DOHH2 (cell line): ENCODE data around the gene PNPLA7.

Experiments
- EZH2phosphoT487 ChIP-seq: fragments of 200-600 bp; sonication (generic); IDR thresholded peaks from 2 replicates; pipeline ENCODE4 v1.6.1; 2017; ENCODE audit warnings: borderline replicate concordance, mild to moderate bottlenecking, antibody characterized with exemption, low read length, moderate library complexity, mixed read lengths
- TF ChIP-seq, protein P1 (sequence below): fragments of 200-600 bp; sonication (generic); IDR thresholded peaks from one replicate; pipeline ENCODE4 v1.5.1; 2014; ENCODE audit warnings: antibody characterized with exemption, mild to moderate bottlenecking, low read depth, low read length; ENCODE audit not compliant: poor library complexity, severe bottlenecking

DNA sequence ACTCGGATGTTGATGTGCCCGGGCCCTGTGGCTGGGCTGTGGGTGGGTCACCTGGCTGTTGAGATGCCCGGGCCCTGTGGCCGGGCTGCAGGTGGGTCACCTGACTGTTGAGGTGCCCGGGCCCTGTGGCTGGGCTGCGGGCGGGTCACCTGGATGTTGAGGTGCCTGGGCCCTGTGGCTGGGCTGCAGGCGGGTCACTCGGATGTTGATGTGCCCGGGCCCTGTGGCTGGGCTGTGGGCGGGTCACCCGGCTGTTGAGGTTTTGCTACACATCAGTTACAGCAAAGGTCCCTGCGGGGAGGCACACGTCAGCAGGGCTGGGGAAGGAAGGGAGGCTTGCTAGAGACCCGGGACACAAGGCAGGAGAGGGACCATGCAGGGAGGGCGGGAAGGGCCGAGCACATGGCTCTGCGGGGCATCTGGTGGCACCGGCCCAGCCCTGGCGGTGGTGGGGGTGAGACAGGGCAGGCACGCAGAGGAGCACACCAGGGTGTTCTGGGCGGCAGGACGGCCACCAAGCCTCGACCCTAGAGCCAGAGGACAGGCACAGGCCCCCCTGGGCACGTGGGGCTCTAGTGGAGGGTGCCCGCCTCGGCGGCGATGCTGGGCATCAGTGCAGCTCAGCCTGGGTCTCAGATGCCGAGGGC lies 35.4 kb downstream of the PNPLA7 start:
- TF ChIP-seq, protein P1, sequence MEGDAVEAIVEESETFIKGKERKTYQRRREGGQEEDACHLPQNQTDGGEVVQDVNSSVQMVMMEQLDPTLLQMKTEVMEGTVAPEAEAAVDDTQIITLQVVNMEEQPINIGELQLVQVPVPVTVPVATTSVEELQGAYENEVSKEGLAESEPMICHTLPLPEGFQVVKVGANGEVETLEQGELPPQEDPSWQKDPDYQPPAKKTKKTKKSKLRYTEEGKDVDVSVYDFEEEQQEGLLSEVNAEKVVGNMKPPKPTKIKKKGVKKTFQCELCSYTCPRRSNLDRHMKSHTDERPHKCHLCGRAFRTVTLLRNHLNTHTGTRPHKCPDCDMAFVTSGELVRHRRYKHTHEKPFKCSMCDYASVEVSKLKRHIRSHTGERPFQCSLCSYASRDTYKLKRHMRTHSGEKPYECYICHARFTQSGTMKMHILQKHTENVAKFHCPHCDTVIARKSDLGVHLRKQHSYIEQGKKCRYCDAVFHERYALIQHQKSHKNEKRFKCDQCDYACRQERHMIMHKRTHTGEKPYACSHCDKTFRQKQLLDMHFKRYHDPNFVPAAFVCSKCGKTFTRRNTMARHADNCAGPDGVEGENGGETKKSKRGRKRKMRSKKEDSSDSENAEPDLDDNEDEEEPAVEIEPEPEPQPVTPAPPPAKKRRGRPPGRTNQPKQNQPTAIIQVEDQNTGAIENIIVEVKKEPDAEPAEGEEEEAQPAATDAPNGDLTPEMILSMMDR: no peak
- TF ChIP-seq EZH2phosphoT487: no peak
